PFSK-1 (cell line): ENCODE measurements around the gene NDST1.

ENCODE experiments used
- POLR2AphosphoS5 ChIP-seq: IDR thresholded peaks from 2 replicates; pipeline ENCODE4 v1.6.1; 2012; ENCODE audit warnings: low read depth, mild to moderate bottlenecking, control low read depth, low read length, moderate library complexity
- REST ChIP-seq, 2 experiments: IDR thresholded peaks; 2 replicates each; pipeline versions ENCODE4 v1.6.1 to v1.8.0; 2011 to 2012; ENCODE audit warnings: low read depth in 2 of 2, low read length in 2 of 2, control low read depth in 1 of 2, inconsistent platforms in 1 of 2, mild to moderate bottlenecking in 1 of 2, moderate library complexity in 1 of 2; ENCODE audit not compliant: insufficient read depth in 1 of 2
- TAF1 ChIP-seq: IDR thresholded peaks from 2 replicates; pipeline ENCODE4 v1.6.1; 2012; ENCODE audit warnings: low read length, control low read depth, borderline replicate concordance; ENCODE audit not compliant: insufficient read depth

- TF ChIP-seq REST (IDR thresholded peaks at IDR 0.05; ENCODE audit: insufficient read depth in 1 of 2, low read depth in 2 of 2, low read length in 2 of 2) = no peak
- TF ChIP-seq POLR2AphosphoS5 = no peak
- TF ChIP-seq TAF1 = no peak
Observed at GRCh38 chr5:150540042-150540441, 32.1 kb downstream of the NDST1 start.
